GM21447 (cell line): ENCODE data around the gene ZNF697.

Source experiments
- ATAC-seq: cut with Tn5 transposase; IDR thresholded peaks from one replicate; pipeline ENCODE4 v1.9.1; 2021; ENCODE audit not compliant: unreplicated experiment

Gene ZNF697

GRCh38 chr1:119664067-119664466, 16.0 kb upstream of the ZNF697 start:
- ATAC-seq, result no peak

- peak; percentile 78 for ATAC-seq
These were observed 14.0 kb upstream of the ZNF697 start for GRCh38 chr1:119662034-119662437.

- peak; percentile 49 for ATAC-seq
These were observed 12.4 kb upstream of the ZNF697 start for GRCh38 chr1:119660253-119661083.

GRCh38 chr1:119659628-119660027, 11.6 kb upstream of the ZNF697 start:
- no peak for ATAC-seq

- ATAC-seq, result peak; percentile 57
These were observed 8.4 kb upstream of the ZNF697 start for GRCh38 chr1:119656410-119656955.

GRCh38 chr1:119655154-119655553, 7.1 kb upstream of the ZNF697 start:
- no peak for ATAC-seq

GRCh38 chr1:119653839-119654170, 5.7 kb upstream of the ZNF697 start:
- ATAC-seq, result no peak

- no peak for ATAC-seq
These were observed 5.2 kb upstream of the ZNF697 start for GRCh38 chr1:119653135-119653838.

GRCh38 chr1:119652587-119652986, 4.5 kb upstream of the ZNF697 start:
- ATAC-seq, result no peak

- no peak for ATAC-seq
These were observed 3.6 kb upstream of the ZNF697 start for GRCh38 chr1:119651641-119652040.

GRCh38 chr1:119651133-119651532, 3.1 kb upstream of the ZNF697 start:
- no peak for ATAC-seq

- ATAC-seq, result no peak
These were observed 546 bp upstream of the ZNF697 start for GRCh38 chr1:119648620-119649004.

- ATAC-seq, result no peak
These were observed 785 bp downstream of the ZNF697 start for GRCh38 chr1:119647228-119647733.

- ATAC-seq, result no peak
These were observed 1.4 kb downstream of the ZNF697 start for GRCh38 chr1:119646521-119647227.

- no peak for ATAC-seq
These were observed 9.0 kb downstream of the ZNF697 start for GRCh38 chr1:119639109-119639508.

- ATAC-seq, result no peak
These were observed 10.4 kb downstream of the ZNF697 start for GRCh38 chr1:119637710-119638109.

- ATAC-seq, result no peak
These were observed 11.5 kb downstream of the ZNF697 start for GRCh38 chr1:119636491-119637089.

- peak; percentile 44 for ATAC-seq
These were observed 12.2 kb downstream of the ZNF697 start for GRCh38 chr1:119635811-119636390.

GRCh38 chr1:119634016-119634415, 14.1 kb downstream of the ZNF697 start:
- ATAC-seq, result no peak

GRCh38 chr1:119633575-119633974, 14.5 kb downstream of the ZNF697 start:
- ATAC-seq, result no peak

GRCh38 chr1:119632841-119633240, 15.2 kb downstream of the ZNF697 start:
- no peak for ATAC-seq
